Right hindlimb (tissue), 1 donor: ENCODE results near the gene TNIP2.
"Not testable (repeated sequence)": the region's sequence is repeated elsewhere in the genome, so short reads cannot be mapped to it uniquely, and the experiment has no call there.

Experiments
- DNase-seq: peaks from one replicate; pipeline ENCODE4 v3.0.0-alpha.2; 2018

TNIP2 gene

DNA sequence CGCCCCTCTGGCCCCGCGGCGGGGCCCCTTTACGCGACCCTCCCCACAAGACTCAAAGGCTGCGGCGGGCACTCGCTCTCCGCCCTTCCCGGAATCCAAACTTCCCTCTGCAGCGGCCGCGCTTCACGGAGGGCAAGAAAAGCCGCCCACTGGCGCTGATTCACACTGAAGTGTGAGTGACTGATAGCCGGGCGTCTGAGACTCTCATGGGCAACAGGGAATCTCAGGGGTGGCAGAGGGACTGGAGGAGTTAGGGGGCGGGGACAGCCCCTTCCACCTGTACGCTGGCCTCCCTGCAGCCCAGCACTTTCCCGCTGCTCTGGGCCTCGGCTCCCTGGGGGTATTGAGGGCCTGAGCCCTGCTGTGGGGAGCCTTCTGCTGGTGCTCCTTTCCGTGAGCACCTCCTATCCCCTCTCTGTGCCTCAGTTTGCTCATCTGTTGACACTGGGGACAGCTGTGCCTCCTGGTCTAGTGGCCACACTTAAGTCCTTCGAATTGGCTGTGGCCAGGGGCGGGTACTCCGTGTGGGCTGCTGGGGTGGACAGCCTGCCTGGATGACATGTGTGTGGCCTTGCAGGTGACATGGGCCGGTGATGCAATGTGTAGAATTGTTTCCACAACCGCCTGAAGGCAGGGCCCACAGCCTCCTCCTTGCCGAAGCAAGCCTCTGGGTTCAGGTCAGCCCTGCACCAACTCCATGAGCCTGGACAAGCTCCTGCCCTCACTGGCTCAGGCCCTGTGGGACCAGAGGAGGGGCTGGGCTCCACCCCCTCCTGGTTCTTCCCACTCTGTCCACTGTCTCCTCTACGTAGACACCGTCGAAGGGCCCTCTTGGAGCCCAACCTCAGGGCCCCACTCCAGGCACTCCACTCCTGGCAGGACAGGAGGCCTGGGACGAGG is 37.7 kb upstream of the TNIP2 start:
- peak; percentile 36 for DNase-seq

DNA sequence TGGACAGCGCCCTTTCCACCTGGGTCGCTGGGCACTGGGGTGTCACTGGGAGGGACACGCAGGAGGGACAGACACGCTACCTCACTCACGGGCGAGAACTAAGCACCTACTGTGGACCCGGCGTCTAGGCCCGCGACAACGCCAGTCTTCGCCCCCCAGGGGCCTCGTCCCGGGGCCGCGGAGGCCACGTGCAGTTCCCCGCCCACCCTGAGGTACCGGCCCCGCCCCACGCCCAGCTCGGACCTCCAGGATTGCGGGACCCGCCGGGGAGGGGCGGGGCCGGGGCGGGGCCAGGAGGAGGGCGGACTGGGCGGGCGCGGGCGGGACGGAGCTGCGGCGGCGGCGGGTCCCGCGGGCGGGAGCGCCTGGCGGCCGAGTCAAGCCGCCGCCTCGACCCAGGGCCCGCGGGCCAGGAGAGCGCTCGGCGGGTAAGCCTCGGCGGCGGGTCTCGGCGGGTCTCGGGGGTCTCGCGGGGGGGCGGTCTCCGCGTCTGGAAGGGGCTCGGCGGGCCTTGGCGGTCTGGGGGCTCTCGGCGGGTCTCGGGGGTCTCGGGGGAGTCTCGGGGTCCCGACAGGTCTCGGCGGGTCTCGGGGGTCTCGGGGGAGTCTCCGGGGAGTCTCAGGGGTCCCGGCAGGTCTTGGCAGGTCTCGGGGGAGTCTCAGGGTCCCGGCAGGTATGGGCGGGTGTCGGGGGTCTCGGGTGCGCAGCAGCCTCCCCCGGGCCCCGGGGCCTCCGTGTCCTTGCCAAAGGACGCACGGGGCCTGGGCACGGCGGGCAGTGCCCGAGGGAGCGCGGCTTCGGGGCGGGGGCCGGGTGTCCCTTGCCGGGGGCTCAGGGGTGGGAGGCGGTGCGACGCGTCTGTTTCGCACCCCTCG is 36.8 kb upstream of the TNIP2 start, which contains the start of gene SH3BP2:
TSS of gene SH3BP2 (plus strand) at position 375 of the 875 bp plus-strand sequence. CDS start 27,533 bp downstream, outside the sequence.
- DNase-seq = peak; percentile 86

DNA sequence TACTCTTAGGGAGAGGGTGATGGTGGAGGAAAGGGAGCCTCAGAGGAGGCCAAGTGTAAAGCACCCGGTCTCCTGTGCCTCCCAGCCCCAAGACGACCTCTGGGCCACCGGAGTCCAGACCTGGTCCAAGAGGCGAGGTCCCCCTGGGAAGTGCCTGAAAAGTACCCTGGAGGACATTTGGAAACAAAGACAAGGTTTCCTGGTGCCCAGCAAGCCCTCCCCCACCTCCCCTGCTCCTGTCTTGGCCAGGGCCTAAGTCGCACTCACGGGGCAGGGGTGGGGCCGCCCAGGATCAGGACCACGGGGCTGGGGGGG is 36.2 kb upstream of the TNIP2 start:
- DNase-seq = no peak

DNA sequence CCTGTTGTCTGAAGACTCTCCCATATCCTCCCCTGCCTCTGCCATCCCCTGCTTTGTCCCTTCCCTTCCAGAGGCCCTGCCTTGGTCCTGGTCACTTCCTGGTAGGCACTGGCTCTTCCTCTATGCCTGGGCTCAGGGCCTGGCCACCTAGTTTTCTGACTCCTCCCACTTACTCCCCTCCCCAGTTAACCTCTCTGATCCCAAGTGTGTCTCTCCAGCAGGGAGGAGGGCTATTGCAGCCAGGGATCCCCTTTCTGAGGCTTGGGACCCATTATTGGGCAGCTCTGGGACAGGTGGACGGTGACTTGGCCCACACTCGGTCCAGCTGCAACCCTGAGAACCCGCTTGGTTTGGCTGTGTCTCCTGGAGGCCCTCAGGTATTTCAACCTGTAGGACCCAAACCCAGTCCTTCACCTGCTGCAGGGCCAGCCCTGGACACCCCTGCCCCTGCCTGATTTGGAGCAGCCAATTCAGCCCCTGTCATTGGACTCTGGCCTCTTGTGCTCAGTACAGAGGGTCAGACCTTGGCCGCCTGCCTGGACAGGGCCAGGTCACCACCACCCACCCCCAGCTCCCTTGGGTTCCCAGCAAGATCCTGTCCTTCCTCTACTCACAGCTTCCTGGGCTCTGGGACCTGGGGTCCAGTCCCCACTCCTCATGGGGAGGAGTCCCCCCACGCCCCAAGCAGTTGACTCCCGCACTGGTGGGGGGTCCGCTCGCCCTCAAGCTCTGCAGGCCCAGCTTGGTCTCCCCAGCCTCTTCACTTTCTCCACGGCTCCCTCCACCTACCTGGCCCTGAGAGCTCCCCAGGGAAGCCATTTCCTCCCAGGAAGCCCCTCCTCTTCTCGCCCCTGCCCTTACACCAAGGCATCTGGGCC is 35.6 kb upstream of the TNIP2 start:
- no peak for DNase-seq

DNA sequence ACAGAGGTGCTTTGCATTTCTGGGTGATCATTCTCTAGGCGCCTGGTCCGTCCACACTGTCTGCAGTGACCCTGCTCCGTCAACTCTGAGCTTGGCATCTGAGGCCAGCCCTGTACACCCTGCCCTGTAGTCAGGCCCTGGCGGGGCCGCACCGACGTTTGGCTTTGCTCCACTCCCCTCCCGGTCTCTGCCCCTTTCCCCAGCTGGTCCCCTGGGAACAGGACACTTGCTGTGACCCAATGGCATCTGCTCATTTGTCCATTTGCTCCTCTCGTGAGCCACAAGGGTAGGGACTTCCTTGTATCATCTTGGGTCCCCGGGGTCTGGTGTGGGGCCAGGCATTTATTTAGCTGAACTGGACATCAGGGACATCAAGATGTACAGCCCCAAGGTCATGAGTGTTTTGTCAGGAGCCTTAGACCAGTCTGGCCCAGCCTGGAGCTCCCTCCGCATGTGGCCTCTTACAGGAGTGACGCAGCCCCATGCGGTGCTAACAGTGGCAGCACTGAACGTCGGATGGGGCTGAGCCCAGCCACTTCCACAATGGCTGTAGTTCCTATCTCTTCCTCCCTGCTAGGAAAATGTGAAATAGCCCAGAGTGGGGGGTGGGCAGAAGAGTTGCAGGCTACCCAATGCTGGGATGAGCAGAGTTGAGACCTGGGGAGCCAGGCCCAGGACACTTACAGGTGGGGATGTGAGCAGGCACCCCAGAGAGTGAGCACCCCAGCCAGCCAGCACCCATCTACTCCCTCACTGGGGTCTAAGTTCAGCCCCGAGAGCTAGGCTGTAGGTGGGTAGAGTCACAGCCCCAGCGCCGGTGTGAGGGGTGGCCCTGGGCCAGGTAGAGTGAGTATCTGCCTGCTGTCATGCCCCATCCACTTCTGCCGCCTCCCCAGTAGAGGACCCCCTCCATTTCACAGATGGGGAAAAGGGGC is 34.7 kb upstream of the TNIP2 start:
- peak; percentile 28 for DNase-seq

DNA sequence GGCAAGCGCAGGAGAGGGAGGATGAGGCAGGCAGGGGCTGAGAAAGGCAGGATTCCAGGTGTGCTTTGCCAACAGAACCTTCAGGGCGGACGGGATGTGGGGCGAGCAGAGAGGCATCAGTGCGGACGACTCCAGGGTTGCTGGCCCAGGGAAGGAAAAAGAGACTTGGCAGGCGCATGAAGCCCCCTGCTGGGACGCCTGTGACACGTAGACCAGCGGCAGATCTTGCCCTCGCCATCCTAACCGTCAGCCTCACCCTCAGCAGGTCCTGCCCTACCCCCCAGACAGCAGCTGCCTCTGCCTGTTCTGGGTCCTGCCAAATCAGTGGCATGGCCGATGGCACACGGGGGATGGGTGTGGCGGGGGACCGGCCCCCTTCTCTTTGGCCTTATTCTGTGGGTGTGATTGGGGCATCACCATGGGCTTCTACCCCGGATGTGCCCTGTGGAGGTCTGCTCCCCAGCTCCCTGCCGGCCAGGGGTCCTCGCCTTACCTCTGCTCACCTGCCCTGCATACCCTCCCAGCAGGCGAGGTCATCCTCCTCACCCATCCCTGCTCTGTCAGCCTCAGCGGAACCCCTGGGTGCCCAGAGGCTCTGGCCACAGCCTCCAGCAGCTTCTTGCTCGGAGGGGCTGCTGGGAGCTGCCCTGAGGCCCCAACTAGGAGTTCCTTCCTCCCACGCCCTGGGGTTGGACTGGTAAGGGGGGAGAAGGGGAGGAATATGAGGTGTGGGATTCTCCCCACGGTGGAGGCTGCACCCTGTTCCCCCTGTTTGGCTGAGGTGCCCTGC is 33.9 kb upstream of the TNIP2 start:
- no peak for DNase-seq

DNA sequence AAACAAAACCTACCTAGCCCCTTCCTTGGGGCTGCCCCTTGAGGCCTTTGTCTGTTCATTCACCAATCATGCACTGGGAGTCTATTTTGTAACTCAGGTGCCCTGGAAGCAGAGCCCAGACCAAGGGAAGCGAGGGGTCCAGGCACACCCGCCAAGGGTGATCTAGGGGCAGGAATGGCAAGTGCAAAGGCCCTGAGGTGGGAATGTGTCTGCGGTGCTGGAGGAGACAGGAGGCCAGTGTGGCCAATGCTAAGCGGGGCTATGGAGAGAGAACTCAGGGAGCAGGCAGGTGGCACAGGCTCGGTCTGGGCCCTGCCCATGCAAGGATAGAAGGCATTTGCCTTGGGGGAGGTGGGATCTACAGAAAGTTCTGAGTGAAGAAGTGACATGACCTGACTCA is 33.2 kb upstream of the TNIP2 start:
- DNase-seq = no peak

DNA sequence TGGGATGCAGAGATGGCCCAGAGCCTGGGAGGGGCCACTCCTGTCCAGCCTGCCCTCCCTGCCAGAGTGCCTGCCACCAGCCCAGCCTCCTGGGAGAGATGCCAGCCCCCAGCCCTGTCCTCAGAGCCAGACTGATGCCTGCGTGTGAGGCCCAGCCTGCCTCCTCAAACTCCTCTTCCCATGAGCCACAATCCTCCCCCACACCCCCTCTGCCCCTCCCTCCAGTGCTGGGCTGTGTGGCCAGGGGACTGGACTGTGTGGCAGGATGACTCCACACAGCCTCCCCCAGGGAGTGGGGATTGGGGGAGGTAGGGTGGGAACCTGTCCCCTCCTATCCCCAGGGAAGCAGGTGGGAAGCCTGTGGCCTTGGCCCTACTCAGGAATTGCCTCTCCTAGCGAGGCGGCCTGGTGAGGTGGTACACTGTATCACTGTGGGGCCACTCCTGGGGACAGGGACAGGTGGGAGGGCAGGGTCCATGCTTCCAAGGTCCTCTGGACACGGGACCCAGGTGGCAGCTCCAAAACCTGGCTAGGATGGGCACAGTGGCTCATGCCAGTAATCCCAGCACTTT is 32.5 kb upstream of the TNIP2 start:
- DNase-seq = peak; percentile 69

DNA sequence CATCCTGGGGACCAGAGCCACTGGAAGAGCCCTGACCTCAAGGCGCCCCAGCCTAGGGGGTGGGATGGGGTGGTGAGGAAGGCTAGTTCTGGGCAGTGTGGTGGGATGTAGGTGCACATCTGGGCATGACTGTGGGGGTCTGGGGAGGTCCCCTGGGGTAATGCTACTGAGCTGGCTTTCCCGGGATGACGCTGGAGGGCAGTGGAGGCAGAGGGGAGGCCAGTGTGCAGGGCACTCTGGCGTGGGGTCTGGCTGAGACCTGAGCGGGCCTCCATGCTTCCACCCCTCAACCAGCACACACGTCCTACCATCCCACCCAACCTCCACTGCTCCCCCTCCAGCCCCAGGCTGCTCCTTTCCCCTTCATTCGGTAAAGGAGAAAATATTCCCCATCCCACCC is 32.0 kb upstream of the TNIP2 start:
- DNase-seq = no peak

DNA sequence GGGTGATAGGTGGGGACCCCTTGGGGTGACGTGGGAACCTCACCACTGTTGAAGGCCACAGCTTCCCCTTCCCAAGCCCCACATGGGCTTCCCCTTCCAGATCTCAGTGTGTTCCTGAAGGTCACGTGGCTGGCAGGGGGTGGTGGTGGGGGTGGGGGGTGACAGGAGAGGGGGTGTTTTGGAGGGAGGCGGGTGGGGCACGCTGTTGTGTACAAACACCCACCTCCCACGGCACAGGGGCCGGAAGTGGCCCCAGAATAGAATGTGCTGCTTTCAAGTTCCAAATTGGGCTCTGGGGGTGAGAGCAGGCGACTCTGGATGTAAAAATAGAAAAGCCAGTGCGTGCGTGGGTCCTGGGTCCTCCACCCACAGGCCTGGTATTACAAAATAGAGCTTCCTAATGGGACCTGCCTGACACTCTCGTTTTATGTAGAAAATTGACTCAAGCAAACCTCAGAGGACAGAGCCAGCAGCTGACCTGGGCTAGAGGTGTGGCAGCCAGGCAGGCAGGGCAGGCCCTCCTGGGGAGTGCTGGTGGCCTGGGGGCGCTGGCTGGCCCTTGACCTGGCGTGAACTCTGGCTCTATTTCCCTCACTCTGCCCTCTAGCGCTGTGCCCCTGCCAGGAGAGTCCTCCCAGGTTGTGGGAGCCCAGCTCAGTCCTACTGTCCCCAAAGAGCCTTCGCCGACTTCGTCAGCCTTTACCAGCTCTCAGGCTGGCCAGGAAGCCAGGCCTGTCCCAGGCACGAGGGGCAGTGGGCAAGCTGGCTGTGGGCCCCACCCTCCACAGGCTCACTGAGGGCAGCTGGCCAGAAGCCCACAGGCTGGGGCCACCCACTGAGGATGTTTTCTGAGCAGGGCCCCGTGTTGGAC is 31.3 kb upstream of the TNIP2 start:
- peak; percentile 33 for DNase-seq

DNA sequence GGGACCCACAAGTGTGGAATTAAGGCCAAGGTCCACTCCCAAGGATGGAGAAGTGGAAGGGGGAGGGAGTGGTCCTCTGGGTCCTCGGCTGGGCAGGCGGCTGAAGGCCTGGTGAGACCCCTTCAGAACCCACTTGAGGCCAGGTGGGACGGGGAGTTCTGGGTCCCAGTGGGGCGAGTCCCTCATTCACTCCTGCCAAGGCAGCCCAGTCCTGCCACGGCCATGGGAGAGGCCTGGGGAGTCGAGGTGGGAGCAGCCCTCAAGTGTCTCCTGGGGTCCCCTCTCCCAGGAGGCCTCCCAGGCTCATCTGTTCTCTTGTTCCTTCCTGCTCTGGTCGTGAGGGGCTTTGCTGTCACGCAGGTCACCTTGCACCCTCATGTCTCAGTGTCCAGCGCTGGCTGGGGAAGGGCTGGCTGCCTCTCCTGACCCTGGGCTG is 30.7 kb upstream of the TNIP2 start:
- DNase-seq = no peak

DNA sequence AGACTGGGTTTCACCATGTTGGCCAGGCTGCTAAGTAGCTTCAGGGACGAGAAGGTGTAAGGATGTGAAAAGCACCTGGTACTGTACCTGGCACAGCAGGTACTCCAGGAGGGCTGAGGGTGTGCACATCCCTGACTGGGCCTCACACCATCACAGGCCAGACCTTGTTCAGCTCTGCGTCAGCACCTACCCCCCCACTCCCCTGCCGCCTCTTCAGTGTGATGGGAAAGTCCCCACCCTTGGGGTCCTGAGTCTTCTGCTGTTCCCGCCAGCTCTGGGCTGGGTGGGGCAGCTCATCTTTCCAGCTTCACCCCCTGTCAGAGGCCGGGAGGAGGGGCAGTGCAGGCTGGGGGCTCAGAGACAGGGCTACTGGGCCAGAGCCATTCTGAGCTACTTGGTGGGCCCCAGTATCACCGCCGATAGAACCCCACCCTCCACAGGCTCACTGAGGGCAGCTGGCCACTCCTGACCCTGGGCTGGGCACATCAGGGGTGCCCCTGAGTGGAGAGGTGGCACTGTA is 30.1 kb upstream of the TNIP2 start:
- no peak for DNase-seq

DNA sequence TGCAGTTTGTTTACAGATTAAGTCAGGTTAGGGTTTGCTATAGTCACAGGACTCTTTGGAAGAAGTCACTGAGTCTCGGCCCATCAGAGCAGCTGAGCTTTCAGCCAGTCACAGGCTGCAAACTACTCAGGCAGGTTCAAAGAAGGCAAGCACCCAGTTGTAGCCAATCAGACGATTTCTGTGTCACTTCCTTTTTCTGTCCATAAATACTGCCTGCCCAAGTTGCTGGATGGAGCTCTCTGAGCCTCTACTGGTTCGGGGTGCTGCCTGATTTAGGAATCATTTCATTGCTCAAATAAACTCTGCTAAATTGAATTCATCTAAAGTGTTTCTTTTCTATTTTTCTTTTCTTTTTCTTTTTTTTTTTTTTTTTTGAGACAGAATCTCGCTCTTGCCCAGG is 29.5 kb upstream of the TNIP2 start:
- DNase-seq = no peak

DNA sequence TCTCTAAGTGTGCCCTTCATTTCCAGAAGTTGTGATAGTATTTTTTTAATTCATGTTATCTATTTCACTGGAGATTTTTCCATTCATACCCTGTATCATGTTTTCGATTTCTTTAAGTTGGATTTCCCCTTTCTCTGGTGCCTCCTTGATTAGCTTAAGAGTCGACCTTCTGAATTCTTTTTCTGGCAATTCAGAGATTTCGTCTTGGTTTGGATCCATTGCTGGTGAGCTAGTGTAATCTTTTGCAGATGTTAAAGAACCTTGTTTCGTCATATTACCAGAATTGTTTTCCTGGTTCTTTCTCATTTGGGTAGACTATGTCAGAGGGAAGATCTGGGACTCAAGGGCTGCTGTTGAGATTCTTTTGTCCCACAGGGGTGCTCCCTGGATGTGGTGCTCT is 27.7 kb upstream of the TNIP2 start:
- no peak for DNase-seq

DNA sequence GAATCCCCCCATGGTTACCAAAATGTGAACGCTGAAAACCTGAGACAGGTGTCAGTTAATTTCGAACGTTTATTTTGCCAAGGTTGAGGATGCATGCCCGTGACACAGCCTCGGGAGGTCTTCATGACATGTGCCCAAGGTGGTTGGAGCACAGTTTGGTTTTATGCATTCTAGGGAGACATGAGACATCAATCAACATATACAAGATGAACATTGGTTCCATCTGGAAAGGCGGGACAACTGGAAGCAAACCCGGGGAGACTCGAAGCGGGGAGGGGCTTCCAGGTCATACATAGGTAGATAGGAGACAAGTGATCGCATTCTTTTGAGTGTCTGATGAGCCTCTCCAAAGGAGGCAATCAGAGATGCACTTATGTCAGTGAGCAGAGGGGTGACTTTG is 25.8 kb upstream of the TNIP2 start:
- DNase-seq = no peak

DNA sequence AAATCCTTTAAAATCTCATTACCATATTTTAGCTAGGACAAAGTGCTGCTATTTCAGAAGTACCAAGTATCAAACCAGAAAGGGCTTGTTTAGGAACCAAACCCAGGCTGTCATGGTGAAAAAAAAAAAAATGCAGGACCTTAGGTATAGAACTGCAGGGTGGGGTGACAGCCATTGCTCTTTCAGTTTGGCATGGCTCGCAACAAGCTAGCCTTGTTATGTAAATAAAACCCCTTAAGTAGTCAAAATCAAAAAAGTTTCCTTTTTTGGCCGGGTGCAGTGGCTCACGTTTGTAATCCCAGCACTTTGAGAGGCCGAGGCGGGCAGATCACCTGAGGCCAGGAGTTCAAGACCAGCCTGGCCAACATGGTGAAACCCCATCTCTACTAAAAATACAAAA is 24.5 kb upstream of the TNIP2 start:
- not testable (repeated sequence) for DNase-seq

DNA sequence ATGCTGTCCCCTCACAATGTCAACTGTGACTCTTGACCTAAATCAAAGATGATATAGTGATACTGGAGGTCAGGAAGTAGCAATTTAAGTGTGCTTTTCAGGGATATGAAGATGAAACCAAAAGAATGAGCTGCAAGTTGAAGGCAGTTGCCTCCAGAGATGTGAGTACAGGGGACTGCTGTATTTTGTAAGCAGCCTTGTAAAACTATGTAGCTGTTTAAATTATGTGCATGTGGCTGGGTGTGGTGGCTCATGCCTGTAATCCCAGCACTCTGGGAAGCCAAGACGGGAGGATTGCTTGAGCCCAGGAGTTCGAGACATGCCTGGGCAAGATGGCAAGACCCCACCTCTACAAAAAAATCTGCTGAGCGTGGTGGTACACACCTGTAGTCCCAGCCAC is 15.1 kb upstream of the TNIP2 start:
- DNase-seq = no peak

DNA sequence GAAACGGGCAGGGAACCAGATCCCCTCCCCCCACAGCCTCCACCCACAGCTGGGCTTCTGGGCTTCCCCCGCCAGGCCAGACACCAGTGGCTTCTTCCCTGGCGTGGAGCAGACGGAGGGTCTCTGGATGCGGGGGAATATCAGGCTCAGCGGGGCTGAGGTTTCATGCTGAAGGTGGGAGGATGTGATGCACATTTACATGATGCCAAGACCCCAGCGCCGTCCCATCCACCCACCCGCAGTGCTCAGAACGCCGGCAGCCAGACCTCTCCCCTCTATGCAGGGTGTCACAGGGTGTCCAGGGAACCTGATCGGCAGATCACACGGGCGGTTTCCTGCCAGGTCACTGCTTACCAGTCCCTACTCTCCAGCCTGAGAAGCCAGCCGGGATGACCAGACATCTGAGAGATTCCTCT is 12.8 kb upstream of the TNIP2 start:
- DNase-seq = no peak

DNA sequence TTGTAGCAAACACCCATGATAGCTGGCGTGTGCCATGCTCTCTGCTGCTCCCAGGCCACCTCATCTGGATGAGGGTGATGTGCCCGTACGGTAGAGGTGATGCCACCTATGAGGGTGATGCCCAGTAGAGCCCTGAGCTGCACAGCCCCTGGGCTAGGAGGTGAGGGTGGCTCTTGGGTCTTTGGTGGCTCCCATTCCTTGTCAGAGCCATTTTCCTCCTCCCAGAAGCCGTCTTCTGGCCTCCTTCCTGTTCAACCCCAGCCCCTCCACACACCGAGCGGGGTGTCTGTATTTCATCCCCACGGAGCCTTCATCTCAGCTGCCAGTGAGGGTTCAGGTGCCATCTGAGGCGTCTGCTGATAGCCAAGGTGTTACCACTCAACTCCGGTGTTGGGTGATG is 12.0 kb upstream of the TNIP2 start:
- no peak for DNase-seq
